Coronary artery (tissue), 2 donors: ENCODE measurements around the gene TNNI3K.

Source experiments
- DNase-seq: peaks from one replicate; pipeline ENCODE4 v3.0.0-alpha.2; 2017; ENCODE audit warnings: low spot score
- H3K27ac ChIP-seq, 2 donors: fragments of 200-600 bp; sonication (generic); one replicate each; pipeline ENCODE4 v1.5.1; 2016 to 2019
- H3K4me3 ChIP-seq: fragments of 200-600 bp; sonication (generic); 2 replicates; pipeline ENCODE4 v1.5.1; 2016; ENCODE audit warnings: mild to moderate bottlenecking, moderate library complexity
- CTCF ChIP-seq: fragments of 200-600 bp; sonication (generic); IDR thresholded peaks from one replicate; pipeline ENCODE4 v1.5.1; 2019; ENCODE audit warnings: antibody characterized with exemption

Gene TNNI3K

DNA sequence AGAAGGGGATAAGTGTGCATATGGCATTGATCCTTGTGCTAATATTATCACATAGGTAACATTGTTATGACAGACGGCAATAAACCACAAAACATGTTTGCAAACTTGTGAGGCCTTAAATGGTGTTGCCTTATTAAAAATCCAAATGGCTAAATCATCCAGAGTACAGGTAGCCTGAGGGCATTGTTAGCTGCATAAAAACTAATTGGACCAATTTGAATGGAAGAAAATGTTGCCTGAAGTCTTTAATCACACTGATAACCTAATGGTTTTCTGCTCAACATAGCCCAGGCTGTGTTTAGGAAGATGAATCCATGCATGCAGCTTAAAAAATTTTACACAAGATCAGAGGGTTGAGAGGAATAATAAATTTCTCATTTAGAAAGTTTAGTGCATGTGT lies 296.6 kb downstream of the TNNI3K start:
- no peak for DNase-seq
- no peak for TF ChIP-seq CTCF
- H3K4me3 ChIP-seq = no peak overlapping the region
- no peak overlapping the region for H3K27ac ChIP-seq

DNA sequence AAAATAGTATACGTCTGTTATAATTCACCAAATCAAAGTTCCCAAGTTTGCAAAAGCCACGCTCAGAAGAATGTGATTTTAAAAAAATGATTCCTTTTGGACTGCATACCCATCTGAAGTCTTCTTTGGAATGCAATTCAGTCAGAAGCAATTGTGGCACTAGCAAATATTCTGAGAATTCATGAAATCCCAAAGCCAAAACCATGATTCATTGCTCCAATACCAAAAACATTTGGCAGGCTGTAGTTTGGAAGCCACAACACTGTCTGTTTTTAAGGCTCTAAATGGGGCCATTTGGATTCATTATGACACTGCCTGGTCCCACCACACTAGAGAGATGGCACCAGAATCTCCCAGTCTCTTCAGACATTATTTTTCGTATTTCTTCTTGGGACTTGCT lies 299.1 kb downstream of the TNNI3K start:
- DNase-seq = no peak
- no peak for TF ChIP-seq CTCF
- no peak overlapping the region for H3K27ac ChIP-seq
- H3K4me3 ChIP-seq = no peak overlapping the region

- Histone ChIP-seq H3K4me3 (no peak overlapping the region), H3K27ac (no peak overlapping the region)
- TF ChIP-seq CTCF = no peak
- DNase-seq = no peak
Observed at GRCh38 chr1:74545821-74546220, 310.6 kb downstream of the TNNI3K start.

DNA sequence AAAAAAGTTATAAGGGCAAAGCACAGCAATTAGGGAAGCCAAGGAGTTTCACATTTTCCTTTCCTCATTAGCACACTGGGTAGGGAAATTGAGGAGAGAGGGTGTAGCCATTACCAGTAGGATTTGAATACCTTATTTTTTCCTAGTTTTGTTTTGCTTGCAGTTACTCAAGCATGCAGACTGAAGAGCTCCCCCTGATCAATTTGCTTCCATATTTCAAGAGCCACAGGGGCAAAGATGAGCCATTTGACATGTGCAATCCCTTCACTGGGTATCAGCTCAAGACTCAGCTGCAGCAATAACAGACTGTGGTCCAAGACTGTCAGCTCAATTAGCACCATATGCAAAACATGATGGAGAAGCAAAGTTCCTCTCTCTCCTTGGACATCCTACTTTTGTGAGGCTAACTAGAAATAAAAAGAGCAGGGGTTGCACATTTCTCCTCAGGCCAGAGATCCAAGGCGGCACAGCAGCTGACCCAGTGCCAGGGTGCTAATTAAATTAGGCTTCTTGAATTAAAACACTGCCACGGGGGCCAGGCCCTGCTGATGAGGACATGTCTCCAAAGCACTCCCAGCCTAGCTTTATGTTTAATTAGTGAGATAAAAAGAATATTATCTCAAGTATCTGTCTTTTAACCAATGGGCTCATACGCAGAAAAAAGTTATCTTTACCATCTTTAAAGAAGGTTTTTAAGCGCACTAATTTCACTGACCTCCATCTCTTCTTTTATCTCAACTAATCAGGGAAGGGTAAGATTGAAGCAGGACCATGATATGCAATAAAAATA lies 314.0 kb downstream of the TNNI3K start:
- TF ChIP-seq CTCF = no peak
- no peak for DNase-seq
- Histone ChIP-seq H3K4me3 (no peak overlapping the region), H3K27ac (no peak overlapping the region)

- TF ChIP-seq CTCF = no peak
- no peak for DNase-seq
- Histone ChIP-seq H3K27ac (no peak overlapping the region), H3K4me3 (no peak overlapping the region)
Observed at GRCh38 chr1:74549932-74550331, 314.7 kb downstream of the TNNI3K start.

- no peak overlapping the region for H3K4me3 ChIP-seq
- H3K27ac ChIP-seq = no peak overlapping the region
- no peak for TF ChIP-seq CTCF
- no peak for DNase-seq
Observed at GRCh38 chr1:74570797-74571492, 335.8 kb downstream of the TNNI3K start.

GRCh38 chr1:74571493-74571800 lies 336.3 kb downstream of the TNNI3K start:
- DNase-seq = no peak
- TF ChIP-seq CTCF = no peak

More at GRCh38 chr1:74571493-74571800, 336.3 kb downstream of the TNNI3K start:
- Histone ChIP-seq H3K4me3 (no peak overlapping the region), H3K27ac (no peak overlapping the region)
